ENCODE measurements around the gene C16orf87.

The C16orf87 gene

GRCh38 chr16:46753015-46753414 is 78.0 kb downstream of the C16orf87 start:
- no peak for DNase-seq

GRCh38 chr16:46751381-46751780 is 79.6 kb downstream of the C16orf87 start:
- DNase-seq, result no peak

DNA sequence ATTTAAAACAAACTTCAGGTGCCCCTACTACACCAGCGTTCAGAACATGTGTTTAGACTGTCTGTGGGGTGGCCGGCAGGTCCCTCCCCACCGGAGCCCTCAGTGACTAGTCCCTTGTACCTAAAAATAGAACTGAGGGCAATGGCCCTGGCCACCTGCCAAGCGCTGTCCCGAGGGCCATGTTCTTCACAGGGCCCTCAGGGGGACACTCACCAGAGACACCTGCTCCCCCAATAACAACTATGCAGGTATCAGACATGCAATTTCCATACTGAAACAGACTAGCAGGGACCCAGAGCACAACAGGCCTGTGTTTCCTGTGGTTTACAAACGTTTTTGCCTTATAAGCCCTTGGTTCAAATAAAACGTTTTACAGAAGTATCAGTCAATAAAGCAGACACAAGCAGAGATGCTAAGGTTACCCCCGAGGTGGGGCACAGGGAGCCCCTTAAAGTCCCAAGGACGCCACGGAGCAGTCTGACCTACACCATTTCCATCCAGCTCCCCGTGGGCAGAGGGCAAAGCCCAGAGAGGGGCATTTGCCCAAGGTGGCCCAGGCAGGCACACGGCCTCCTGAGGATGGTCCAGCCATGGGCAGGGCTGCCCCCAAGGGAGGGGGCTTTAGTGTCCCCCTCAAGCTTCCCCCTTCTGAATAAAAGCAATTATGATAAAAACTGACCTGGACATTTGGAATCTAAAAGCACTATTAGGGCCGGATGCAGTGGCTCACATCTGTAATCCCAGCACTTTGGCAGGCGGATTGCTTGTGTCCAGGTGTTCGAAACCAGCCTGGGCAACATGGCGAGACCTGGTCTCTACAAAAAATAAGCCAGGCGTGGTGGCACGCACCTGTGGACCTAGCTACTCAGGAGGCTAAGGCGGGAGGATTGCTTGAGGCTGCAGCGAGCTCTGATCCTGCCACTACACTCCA is 81.9 kb downstream of the C16orf87 start:
- no peak for DNase-seq

DNA sequence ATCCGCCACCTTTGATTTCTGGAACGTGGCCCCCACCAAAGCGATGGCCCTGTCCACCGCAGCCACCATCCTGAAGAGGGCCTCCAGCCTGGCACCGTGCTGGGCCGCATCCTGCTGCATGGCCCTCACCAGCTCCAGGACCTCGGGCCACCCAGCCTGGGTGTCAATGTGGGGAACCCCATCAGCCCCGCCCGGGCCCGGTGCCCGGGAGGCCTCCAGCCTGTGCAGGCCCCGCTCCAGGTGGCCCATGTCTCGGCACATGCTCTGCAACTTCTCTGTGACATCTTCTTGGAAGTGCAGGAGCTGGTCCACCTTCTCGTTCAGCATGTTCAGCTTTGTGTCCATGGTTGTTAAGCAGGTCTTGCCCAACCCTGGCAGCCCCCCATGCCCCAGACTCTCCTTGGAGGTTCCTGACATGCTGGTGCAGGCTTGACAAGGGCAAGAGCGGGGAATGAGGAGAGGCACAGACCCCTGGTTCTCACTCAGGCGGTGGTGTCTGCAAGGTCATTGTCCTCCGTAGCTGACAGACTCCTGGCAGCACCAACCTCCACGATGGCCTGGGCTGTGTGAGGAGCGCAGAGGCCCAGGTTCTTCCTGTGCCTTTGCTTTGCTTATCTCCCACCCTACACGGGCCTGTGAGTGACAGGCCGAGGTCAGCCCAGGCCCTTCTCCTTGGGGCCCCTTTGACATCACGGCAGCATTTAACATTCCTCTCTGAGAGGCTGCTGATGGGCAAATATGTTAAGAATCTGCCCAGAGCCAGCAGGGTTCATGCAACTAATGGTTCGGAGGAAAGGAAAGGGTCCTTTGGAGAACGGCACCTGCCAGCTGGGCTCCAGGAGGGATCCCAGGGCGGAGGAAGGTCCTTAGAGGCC is 83.0 kb downstream of the C16orf87 start, which contains the start of gene MYLK3:
Gene MYLK3 (minus strand): TSS at position 568 of the 875 bp plus-strand sequence. CDS start 151 bp downstream, at position 417.
- no peak for DNase-seq

- DNase-seq, result no peak
These were observed 83.9 kb downstream of the C16orf87 start for GRCh38 chr16:46746821-46747776.

Measured in DMS53 (cell line).